Uterus (tissue), 4 donors: ENCODE results near the gene ZFAND2B. TPM values are rescaled to one million over a fixed set of nuclear protein-coding genes. Genes with fewer than 3 reads are reported as not detected.

Experiments used
- DNase-seq, 2 donors: peaks; one replicate each; pipeline ENCODE4 v3.0.0-alpha.2; 2019 to 2020
- H3K27ac ChIP-seq, 2 donors: fragments of 200-600 bp; sonication (generic); 1 replicate in 1 of 2; 2 replicates in 1 of 2; pipeline ENCODE4 v1.5.1; 2016 to 2018
- H3K27me3 ChIP-seq, 2 donors: fragments of 200-600 bp; sonication (generic); one replicate each; pipeline ENCODE4 v1.5.1; 2018 to 2019; ENCODE audit warnings: control low read depth in 1 of 2
- H3K36me3 ChIP-seq, 2 donors: fragments of 200-600 bp; sonication (generic); one replicate each; pipeline ENCODE4 v1.5.1; 2019; ENCODE audit warnings: control low read depth in 1 of 2
- H3K4me1 ChIP-seq, 2 donors: fragments of 200-600 bp; sonication (generic); one replicate each; pipeline ENCODE4 v1.5.1; 2018 to 2019; ENCODE audit warnings: control low read depth in 1 of 2
- H3K4me3 ChIP-seq, 2 donors: fragments of 200-600 bp; sonication (generic); 1 replicate in 1 of 2; 2 replicates in 1 of 2; pipeline ENCODE4 v1.5.1; 2018 to 2019; ENCODE audit warnings: mild to moderate bottlenecking in 1 of 2
- H3K9me3 ChIP-seq, 2 donors: fragments of 200-600 bp; sonication (generic); one replicate each; pipeline ENCODE4 v1.5.1; 2019; ENCODE audit warnings: control low read depth in 1 of 2
- CTCF ChIP-seq, 4 experiments: fragments of 200-600 bp in 2 of 4; fragments of 450-650 bp in 2 of 4; sonication (generic) in 2 of 4; IDR thresholded peaks; one replicate each; pipeline ENCODE4 v1.5.1; 2016 to 2019; ENCODE audit warnings: antibody characterized with exemption in 4 of 4, mild to moderate bottlenecking in 2 of 4, moderate library complexity in 1 of 4
- POLR2A ChIP-seq, 2 donors: fragments of 450-650 bp; IDR thresholded peaks; one replicate each; pipeline ENCODE4 v1.6.1; 2016; ENCODE audit warnings: antibody characterized with exemption in 2 of 2, mild to moderate bottlenecking in 1 of 2, moderate library complexity in 1 of 2
- intact Hi-C: fragments of 100-400 bp; cut with DNase I; formaldehyde crosslinking; loops from one replicate; pipeline ENCODE4 v1.15.1; 2023; ENCODE audit warnings: low total_unique reads
- total RNA-seq, 4 donors: library from RNA; depleted of rRNA in 3 of 4; stranded (reverse); fragments of >200 nt in 3 of 4; gene quantifications; one replicate each; pipeline versions ENCODE4 v1.1.0 to v1.2.4, GENCODE V29; 2014 to 2023
- donor health status: DM: yes; HTN: yes; CAD: no.

The ZFAND2B gene
- total RNA-seq, 4 donors from 2014 or later: 21.7 to 212 (median 45.2) TPM

DNA sequence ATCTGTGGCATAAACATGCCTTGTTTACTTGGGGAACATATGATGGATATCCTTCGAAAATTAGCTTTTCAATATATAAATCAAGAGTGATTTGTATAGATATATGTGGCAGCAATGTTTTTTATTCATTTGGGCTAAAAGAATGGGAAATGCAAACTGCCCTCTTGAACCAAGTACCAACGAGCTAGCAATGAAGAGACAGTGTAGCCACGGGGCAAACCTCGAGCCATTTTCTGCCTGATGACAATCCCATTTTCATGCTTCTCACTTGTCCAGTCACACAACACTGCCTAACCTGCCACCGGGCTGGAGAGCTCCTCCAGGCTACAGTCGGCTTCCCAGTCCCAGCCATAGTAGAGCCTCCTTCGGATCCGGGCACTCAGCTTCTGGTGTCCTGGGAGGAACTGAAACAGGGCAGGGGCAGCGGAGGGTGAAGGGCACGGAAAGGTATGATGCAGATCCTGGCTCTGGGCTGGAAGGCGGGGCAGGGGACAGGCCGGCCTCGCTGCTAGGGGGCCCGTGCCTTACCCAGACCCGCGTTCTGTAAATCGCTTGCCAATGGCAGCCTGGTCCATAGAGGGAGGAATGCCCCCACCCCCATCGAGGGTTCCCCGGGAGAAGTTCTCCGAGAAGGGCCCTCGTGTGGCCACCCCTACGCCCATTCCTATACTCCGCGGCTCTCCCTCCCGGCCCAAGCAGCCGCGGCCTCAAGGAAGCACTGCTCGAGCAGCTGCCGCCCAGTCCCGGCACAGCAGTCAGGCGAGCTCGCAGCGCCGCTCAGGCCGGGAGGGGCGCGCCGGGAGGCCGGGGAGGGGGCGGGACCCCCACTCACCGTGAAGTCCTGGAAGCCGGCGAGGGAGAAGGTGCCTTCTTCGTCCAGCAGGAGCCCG lies 30.4 kb upstream of the ZFAND2B start:
- Histone ChIP-seq H3K27me3 (no peaks in the 10 kb centered on the region), H3K36me3 (no peaks in the 10 kb centered on the region), H3K4me3 (peak overlapping the region; percentile 82 to 83), H3K27ac (peak overlapping the region; percentile 97 to 98), H3K9me3 (no peaks in the 10 kb centered on the region), H3K4me1 (peaks cover 0 to 7% of the 10 kb centered on the region in 2 donors)
- TF ChIP-seq POLR2A (IDR thresholded peaks at IDR 0.05) (no peak), CTCF (IDR thresholded peaks at IDR 0.05) (peak in 2 of 4 experiments; percentile 16 to 26)
- peak in 1 of 2 donors; percentile 52 for DNase-seq
- intact Hi-C loops: no loop called here

DNA sequence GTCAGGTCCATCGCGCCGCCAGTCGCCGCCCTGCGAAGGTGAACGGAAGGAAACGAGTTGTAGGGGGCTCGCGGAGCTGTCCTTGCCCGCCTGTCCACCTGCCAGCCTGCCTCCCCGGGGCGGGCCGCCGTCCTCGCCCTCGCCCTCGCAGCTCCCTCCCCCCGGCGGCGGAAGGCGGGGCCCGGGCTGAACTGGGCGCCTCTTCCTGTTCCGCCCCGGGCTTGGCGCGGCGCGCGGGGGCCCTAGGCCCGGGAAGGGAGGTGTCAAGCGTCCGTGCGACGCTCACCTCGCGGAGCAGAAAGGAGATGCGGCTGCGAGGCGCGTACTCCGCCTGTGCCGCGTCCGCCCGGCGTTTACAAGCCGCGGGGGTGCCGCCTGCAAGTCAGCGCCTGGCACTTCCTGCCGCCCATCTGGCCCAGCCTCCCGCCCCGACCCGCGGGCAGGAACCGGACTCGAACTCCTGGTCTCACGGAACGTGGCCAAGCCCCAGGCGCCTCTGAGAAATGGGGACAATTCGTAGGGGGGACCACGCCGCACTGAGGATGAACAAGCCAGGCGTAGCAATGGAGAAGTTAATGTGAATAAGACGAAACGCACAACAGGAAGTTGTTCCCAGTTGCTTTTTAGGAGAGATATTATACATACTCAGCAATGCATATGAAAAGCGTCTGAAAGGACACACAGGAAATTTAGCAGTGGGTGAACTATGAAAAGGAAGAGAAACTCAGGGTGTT lies 29.6 kb upstream of the ZFAND2B start, which contains the start of gene CNPPD1:
TSS of gene CNPPD1 (minus strand) at position 108 of the 734 bp plus-strand sequence. CDS start at position 11, 97 bp downstream.
- peak within 1 kb of the TSS; percentile 97 to 98 for H3K27ac ChIP-seq
- H3K4me1 ChIP-seq: peaks cover 0 to 7% of the 10 kb centered on the region in 2 donors
- H3K4me3 ChIP-seq: peak within 1 kb of the TSS; percentile 82 to 83
- H3K27me3 ChIP-seq: no peaks in the 10 kb centered on the region
- no peaks in the 10 kb centered on the region for H3K36me3 ChIP-seq
- intact Hi-C loops: no loop called here
- no peaks in the 10 kb centered on the region for H3K9me3 ChIP-seq
- DNase-seq: peak; percentile 82 to 88
- TF ChIP-seq CTCF (IDR thresholded peaks at IDR 0.05): peak in 1 of 4 experiments; percentile 13
- TF ChIP-seq POLR2A (IDR thresholded peaks at IDR 0.05): peak; percentile 91 to 99

GRCh38 chr2:219177552-219178376 lies 28.8 kb upstream of the ZFAND2B start, which contains the start of gene RETREG2:
Gene RETREG2, plus strand, starts transcription at chr2:219178275. Its CDS starts 78 bp downstream, at chr2:219178353.
- H3K36me3 ChIP-seq: no peaks in the 10 kb centered on the region

More at GRCh38 chr2:219177552-219178376, 28.8 kb upstream of the ZFAND2B start, which contains the start of gene RETREG2:
- TF ChIP-seq CTCF (IDR thresholded peaks at IDR 0.05): peak in 3 of 4 experiments; percentile 58 to 65 (median 58)
- peak; percentile 90 to 100 for TF ChIP-seq POLR2A (IDR thresholded peaks at IDR 0.05)
- peak; percentile 87 to 88 for DNase-seq
- Histone ChIP-seq H3K27ac (peak within 1 kb of the TSS; percentile 97 to 98), H3K4me1 (peaks cover 0 to 7% of the 10 kb centered on the region in 2 donors), H3K27me3 (no peaks in the 10 kb centered on the region), H3K9me3 (no peaks in the 10 kb centered on the region), H3K4me3 (peak within 1 kb of the TSS; percentile 82 to 83)
- intact Hi-C loops: no loop called here
